ENCODE results near the gene NUB1.

NUB1 gene

DNA sequence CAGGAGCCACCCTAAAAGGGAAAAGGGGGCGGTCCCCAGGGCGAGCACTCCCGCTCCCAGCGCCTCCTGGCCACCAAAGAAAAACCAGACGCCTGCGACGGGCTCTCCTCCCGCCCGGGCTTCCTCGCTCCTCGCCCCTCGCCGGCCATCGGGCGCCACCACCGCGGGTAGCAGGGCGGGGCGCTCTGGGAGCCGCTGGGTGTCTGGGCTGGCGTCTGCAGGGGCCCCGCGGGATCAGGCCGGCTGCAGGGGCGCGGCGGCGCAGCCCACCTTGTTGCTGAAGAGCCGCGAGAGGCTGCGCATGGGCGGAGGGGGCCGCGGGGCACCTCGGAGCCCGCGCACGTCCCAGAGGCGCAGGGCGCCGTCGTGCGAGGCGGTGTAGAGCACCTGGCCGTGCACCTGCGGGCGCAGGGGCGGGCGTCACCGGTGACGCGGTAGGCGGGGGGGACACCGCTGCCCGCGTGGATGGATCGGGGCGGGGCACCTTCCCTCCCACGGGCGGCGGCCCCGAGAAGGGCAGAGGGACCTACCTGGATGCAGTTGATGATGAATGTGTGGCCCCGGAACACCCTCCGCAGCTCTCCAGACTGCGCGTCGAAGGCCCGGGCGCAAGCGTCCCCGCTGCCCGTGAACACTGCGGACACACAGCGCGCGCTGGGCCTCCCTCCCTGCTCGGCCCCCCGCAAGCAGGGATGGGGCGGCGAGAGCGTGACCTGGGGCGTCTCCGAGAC, 39.9 kb downstream of the NUB1 start:
- H2BK15ac ChIP-seq (ENCODE audit: low read length): peak overlapping the region; percentile 39
- H3K9me3 ChIP-seq (replicated peaks in 1 of 2; ENCODE audit: control insufficient read depth in 2 of 2, insufficient read depth in 1 of 2, low read depth in 1 of 2, low read length in 2 of 2): no peaks in the 10 kb centered on the region
- no peak overlapping the region for H2BK12ac ChIP-seq (ENCODE audit: low read length)
- peaks cover 21 to 34% of the 10 kb centered on the region in 2 donors for H3K36me3 ChIP-seq (replicated peaks in 1 of 2; ENCODE audit: control insufficient read depth in 2 of 2, insufficient read depth in 2 of 2, low read length in 2 of 2)
- H4K8ac ChIP-seq (ENCODE audit: low read depth, low read length): no peak overlapping the region
- peak overlapping the region; percentile 67 for H2BK5ac ChIP-seq (ENCODE audit: low read length)
- peak overlapping the region in 1 of 2 donors; percentile 75 for H3K4me3 ChIP-seq (ENCODE audit: low read length in 2 of 2)
- no peak overlapping the region for H3K27ac ChIP-seq (replicated peaks; ENCODE audit: low read length)
- peaks cover 0 to 19% (median 9%) of the 10 kb centered on the region in 3 experiments for H3K27me3 ChIP-seq (ENCODE audit: control insufficient read depth in 3 of 3, insufficient read depth in 3 of 3, low read depth in 1 of 3, low read length in 3 of 3)
- no peak overlapping the region for H4K91ac ChIP-seq (ENCODE audit: low read depth, low read length, poor library complexity)
- peak overlapping the region; percentile 92 for H3K18ac ChIP-seq (ENCODE audit: low read length)
- DNase-seq (ENCODE audit: low spot score): no peak
- peaks cover 0 to 13% of the 10 kb centered on the region in 2 donors for H3K4me1 ChIP-seq (ENCODE audit: control insufficient read depth in 2 of 2, insufficient read depth in 1 of 2, low read depth in 1 of 2, low read length in 2 of 2)
- H3K23ac ChIP-seq (ENCODE audit: low read depth, low read length, poor library complexity): peak overlapping the region; percentile 86
- H2BK120ac ChIP-seq (ENCODE audit: low read depth, low read length): peak overlapping the region; percentile 92
- peaks cover 4% of the 10 kb centered on the region for H3K79me1 ChIP-seq (ENCODE audit: low read depth, low read length)
- H2AK5ac ChIP-seq (ENCODE audit: low read depth, low read length): peak overlapping the region; percentile 90
- peak overlapping the region; percentile 31 for H3K14ac ChIP-seq (ENCODE audit: low read length)
- H3K4ac ChIP-seq (ENCODE audit: low read length): no peak overlapping the region
- H3K9ac ChIP-seq (ENCODE audit: low read depth, low read length, poor library complexity): peak overlapping the region; percentile 83
- WGBS, 2 donors (ENCODE audit: extremely low coverage in 2 of 2, insufficient read length in 2 of 2, insufficient replicate concordance in 1 of 2): no CpG with 5 or more reads among the region's 83 CpGs
- H3K4me2 ChIP-seq (ENCODE audit: insufficient read depth, low read length, poor library complexity, severe bottlenecking): peak overlapping the region; percentile 90
- H2AFZ ChIP-seq (ENCODE audit: low read length): no peak overlapping the region

DNA sequence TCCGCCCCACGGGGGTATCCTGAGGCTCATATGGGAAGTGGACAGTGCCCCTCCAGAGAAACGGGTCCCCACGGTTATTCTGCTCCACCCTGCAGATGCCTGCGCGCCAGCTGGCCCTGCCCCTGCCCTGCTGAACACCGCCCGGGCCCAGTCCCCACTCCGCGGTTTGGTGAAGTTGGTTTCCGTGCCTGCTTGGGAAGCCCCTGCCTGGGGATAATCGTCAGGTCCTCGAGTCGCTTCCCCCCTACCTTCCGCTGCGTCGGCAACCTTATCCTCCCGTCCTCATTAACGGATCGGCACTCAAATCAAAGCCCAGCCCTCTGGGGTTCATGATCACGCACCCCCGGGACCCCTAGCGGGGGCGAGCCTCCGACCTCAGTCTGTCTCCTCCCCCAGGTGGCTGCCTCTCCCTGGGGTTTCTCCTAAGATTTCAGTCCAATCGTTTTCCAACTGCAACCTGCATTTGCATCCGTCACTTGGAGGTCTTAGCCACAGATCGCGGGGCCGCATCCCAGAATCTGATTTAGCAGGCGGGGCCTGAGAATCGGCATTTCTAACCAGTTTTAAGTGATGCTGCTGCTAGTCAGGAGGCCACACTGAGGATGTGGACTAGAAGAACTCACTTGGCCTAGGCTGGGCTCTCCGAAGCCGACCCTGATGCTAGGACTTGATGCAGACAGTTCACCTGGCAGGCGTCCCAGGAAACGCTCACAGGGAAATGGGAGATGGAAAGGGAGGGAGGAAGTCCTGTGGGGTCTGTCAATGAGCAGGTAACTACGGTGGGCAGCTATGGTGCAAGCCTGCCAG, 40.7 kb downstream of the NUB1 start:
- DNase-seq (ENCODE audit: low spot score): no peak
- Histone ChIP-seq H4K8ac (ENCODE audit: low read depth, low read length) (no peak overlapping the region), H3K27ac (replicated peaks; ENCODE audit: low read length) (no peak overlapping the region), H2BK120ac (ENCODE audit: low read depth, low read length) (peak overlapping the region; percentile 92), H2AFZ (ENCODE audit: low read length) (no peak overlapping the region), H3K14ac (ENCODE audit: low read length) (no peak overlapping the region), H3K4me1 (ENCODE audit: control insufficient read depth in 2 of 2, insufficient read depth in 1 of 2, low read depth in 1 of 2, low read length in 2 of 2) (peaks cover 0 to 13% of the 10 kb centered on the region in 2 donors), H2BK12ac (ENCODE audit: low read length) (no peak overlapping the region), H3K9ac (ENCODE audit: low read depth, low read length, poor library complexity) (peak overlapping the region; percentile 83), H3K79me1 (ENCODE audit: low read depth, low read length) (peaks cover 4% of the 10 kb centered on the region), H3K4me3 (ENCODE audit: low read length in 2 of 2) (peak overlapping the region in 1 of 2 donors; percentile 75), H3K4ac (ENCODE audit: low read length) (no peak overlapping the region), H3K36me3 (replicated peaks in 1 of 2; ENCODE audit: control insufficient read depth in 2 of 2, insufficient read depth in 2 of 2, low read length in 2 of 2) (peaks cover 16 to 27% of the 10 kb centered on the region in 2 donors), H3K18ac (ENCODE audit: low read length) (peak overlapping the region; percentile 92), H2BK15ac (ENCODE audit: low read length) (no peak overlapping the region), H2AK5ac (ENCODE audit: low read depth, low read length) (peak overlapping the region; percentile 90), H2BK5ac (ENCODE audit: low read length) (peak overlapping the region; percentile 67), H3K27me3 (ENCODE audit: control insufficient read depth in 3 of 3, insufficient read depth in 3 of 3, low read depth in 1 of 3, low read length in 3 of 3) (peaks cover 0 to 19% (median 9%) of the 10 kb centered on the region in 3 experiments), H3K23ac (ENCODE audit: low read depth, low read length, poor library complexity) (peak overlapping the region; percentile 86), H3K4me2 (ENCODE audit: insufficient read depth, low read length, poor library complexity, severe bottlenecking) (peak overlapping the region; percentile 90), H3K9me3 (replicated peaks in 1 of 2; ENCODE audit: control insufficient read depth in 2 of 2, insufficient read depth in 1 of 2, low read depth in 1 of 2, low read length in 2 of 2) (no peaks in the 10 kb centered on the region), H4K91ac (ENCODE audit: low read depth, low read length, poor library complexity) (no peak overlapping the region)
- no CpG with 5 or more reads among the region's 37 CpGs for WGBS, 2 donors (ENCODE audit: extremely low coverage in 2 of 2, insufficient read length in 2 of 2, insufficient replicate concordance in 1 of 2)

DNA sequence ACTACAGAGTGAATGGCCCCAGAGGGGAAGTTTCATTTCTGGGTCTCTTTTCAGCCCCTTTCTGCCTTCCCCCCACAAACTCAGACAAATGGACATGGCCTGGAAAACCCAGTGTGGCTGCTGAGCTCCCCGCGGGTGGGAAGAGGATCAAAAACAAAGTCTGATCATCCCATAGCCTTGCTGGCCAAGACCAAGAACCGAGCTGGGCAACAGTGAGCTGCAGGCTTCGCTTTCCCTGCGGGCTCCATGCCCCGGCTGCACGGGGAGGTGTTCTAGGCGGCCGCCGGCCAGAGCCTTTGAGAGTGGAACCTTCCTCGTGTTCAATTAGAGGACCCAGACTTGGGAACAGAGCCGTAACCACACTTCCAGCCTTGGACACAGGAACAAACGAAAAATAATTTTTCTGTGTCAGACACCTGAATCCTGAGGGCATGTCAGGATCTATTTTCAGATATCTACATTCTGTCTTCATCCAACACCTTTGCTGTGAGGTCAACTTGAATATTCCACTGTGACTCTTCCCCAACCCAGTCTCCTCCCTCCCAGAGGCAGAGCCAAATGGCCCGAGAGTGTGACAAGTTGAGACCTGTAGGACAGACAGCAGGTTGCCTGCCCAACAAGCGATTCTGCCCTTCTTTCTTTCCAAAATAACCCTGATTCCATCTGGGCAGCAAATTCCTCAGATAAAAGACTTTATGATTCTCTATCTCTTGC, 42.2 kb downstream of the NUB1 start:
- peaks cover 0 to 19% (median 9%) of the 10 kb centered on the region in 3 experiments for H3K27me3 ChIP-seq (ENCODE audit: control insufficient read depth in 3 of 3, insufficient read depth in 3 of 3, low read depth in 1 of 3, low read length in 3 of 3)
- no peak overlapping the region for H3K4ac ChIP-seq (ENCODE audit: low read length)
- no peak overlapping the region for H3K27ac ChIP-seq (replicated peaks; ENCODE audit: low read length)
- H2BK12ac ChIP-seq (ENCODE audit: low read length): no peak overlapping the region
- no peaks in the 10 kb centered on the region for H3K9me3 ChIP-seq (replicated peaks in 1 of 2; ENCODE audit: control insufficient read depth in 2 of 2, insufficient read depth in 1 of 2, low read depth in 1 of 2, low read length in 2 of 2)
- no peak overlapping the region for H2BK120ac ChIP-seq (ENCODE audit: low read depth, low read length)
- no peak overlapping the region for H2AK5ac ChIP-seq (ENCODE audit: low read depth, low read length)
- H2BK15ac ChIP-seq (ENCODE audit: low read length): no peak overlapping the region
- H3K18ac ChIP-seq (ENCODE audit: low read length): no peak overlapping the region
- H4K91ac ChIP-seq (ENCODE audit: low read depth, low read length, poor library complexity): no peak overlapping the region
- no peak overlapping the region for H2AFZ ChIP-seq (ENCODE audit: low read length)
- H3K4me1 ChIP-seq (ENCODE audit: control insufficient read depth in 2 of 2, insufficient read depth in 1 of 2, low read depth in 1 of 2, low read length in 2 of 2): peaks cover 0 to 13% of the 10 kb centered on the region in 2 donors
- H2BK5ac ChIP-seq (ENCODE audit: low read length): no peak overlapping the region
- peaks cover 2% of the 10 kb centered on the region for H3K79me1 ChIP-seq (ENCODE audit: low read depth, low read length)
- no peak overlapping the region for H3K4me3 ChIP-seq (ENCODE audit: low read length in 2 of 2)
- no peak overlapping the region for H3K23ac ChIP-seq (ENCODE audit: low read depth, low read length, poor library complexity)
- no peak for DNase-seq (ENCODE audit: low spot score)
- no peak overlapping the region for H4K8ac ChIP-seq (ENCODE audit: low read depth, low read length)
- H3K4me2 ChIP-seq (ENCODE audit: insufficient read depth, low read length, poor library complexity, severe bottlenecking): no peak overlapping the region
- peaks cover 10 to 13% of the 10 kb centered on the region in 2 donors for H3K36me3 ChIP-seq (replicated peaks in 1 of 2; ENCODE audit: control insufficient read depth in 2 of 2, insufficient read depth in 2 of 2, low read length in 2 of 2)
- no peak overlapping the region for H3K9ac ChIP-seq (ENCODE audit: low read depth, low read length, poor library complexity)
- no peak overlapping the region for H3K14ac ChIP-seq (ENCODE audit: low read length)
- no CpG with 5 or more reads among the region's 15 CpGs for WGBS, 2 donors (ENCODE audit: extremely low coverage in 2 of 2, insufficient read length in 2 of 2, insufficient replicate concordance in 1 of 2)

Data from neuronal stem cell (in vitro differentiated cells).